Gastroesophageal sphincter (tissue), 3 donors: ENCODE data around the gene TMEM121B.

ENCODE experiments used
- POLR2A ChIP-seq, 2 donors: fragments of 450-650 bp; IDR thresholded peaks; one replicate each; pipeline ENCODE4 v1.6.1; 2017; ENCODE audit warnings: antibody characterized with exemption in 2 of 2, mild to moderate bottlenecking in 2 of 2, moderate library complexity in 1 of 2
- TF ChIP-seq, protein P1 (sequence below), 4 experiments: fragments of 200-600 bp in 2 of 4; fragments of 450-650 bp in 2 of 4; sonication (generic) in 1 of 4; IDR thresholded peaks; one replicate each; pipeline ENCODE4 v1.5.1; 2017 to 2019; ENCODE audit warnings: antibody characterized with exemption in 4 of 4, mild to moderate bottlenecking in 2 of 4, moderate library complexity in 2 of 4

DNA sequence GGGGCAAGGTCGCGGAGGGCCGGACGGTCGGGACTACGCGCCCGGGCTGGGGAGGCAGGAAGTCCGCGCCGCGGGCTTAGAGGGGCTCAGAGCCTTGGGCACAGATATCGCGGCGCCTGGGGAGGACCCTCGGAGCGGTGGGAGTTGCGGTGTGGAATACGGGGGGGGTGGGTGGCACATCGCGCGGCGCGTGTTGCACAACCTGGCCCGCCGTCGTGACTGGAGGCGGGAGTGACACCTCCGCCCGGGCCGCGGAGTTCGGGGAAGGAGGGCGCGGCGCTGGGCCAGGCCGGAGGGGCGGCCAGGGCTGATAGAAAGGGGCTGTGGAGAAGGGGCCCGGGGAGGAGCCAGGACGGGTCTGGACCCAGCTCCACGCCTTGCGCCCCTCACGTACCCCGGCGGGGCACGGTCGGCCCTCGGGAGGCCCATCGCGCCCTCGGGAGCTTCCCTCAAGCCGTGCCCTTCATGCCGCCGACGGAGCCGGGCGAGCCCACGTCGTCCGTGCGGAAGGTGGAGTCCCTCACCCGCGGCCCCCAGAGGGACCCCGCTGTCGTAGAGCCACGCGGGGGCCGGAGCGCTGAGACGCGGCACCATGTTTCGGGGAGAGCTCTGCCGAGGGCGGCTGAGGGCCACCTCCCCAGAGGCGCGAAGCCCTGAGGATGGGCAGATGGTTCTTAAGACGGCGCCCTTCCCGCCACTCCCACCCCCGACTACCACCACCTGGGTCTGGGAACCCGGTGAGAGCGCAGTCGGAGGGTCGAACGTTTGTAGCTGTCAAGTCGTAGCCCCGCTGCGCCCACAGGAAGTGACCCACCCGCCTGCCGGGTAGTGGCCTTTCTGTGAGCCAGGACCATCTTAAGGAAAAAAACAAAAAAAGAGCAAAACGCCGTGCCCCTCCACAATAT lies 35.6 kb downstream of the TMEM121B start:
- no peak for TF ChIP-seq POLR2A (IDR thresholded peaks at IDR 0.05)
- TF ChIP-seq, protein P1, sequence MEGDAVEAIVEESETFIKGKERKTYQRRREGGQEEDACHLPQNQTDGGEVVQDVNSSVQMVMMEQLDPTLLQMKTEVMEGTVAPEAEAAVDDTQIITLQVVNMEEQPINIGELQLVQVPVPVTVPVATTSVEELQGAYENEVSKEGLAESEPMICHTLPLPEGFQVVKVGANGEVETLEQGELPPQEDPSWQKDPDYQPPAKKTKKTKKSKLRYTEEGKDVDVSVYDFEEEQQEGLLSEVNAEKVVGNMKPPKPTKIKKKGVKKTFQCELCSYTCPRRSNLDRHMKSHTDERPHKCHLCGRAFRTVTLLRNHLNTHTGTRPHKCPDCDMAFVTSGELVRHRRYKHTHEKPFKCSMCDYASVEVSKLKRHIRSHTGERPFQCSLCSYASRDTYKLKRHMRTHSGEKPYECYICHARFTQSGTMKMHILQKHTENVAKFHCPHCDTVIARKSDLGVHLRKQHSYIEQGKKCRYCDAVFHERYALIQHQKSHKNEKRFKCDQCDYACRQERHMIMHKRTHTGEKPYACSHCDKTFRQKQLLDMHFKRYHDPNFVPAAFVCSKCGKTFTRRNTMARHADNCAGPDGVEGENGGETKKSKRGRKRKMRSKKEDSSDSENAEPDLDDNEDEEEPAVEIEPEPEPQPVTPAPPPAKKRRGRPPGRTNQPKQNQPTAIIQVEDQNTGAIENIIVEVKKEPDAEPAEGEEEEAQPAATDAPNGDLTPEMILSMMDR (IDR thresholded peaks at IDR 0.05): no peak
